ENCODE measurements around the gene LDHD. TPM values are rescaled to one million over a fixed set of nuclear protein-coding genes. Genes with fewer than 3 reads are reported as not detected.
"Not testable (repeated sequence)": the region's sequence is repeated elsewhere in the genome, so short reads cannot be mapped to it uniquely, and the experiment has no call there.

Gene LDHD
- total RNA-seq, 1 donor from 2014 or later: 16.9 TPM

GRCh38 chr16:75099738-75100602 is 16.6 kb downstream of the LDHD start:
- peak; percentile 62 for DNase-seq (ENCODE audit: low spot score)

GRCh38 chr16:75099075-75099667 is 17.4 kb downstream of the LDHD start:
- no peak for DNase-seq (ENCODE audit: low spot score)

- DNase-seq (ENCODE audit: low spot score): no peak
Measured at GRCh38 chr16:75097941-75098901, 18.4 kb downstream of the LDHD start.

- DNase-seq (ENCODE audit: low spot score): no peak
Measured at GRCh38 chr16:75097191-75097761, 19.3 kb downstream of the LDHD start.

- peak; percentile 66 for DNase-seq (ENCODE audit: low spot score)
Measured at GRCh38 chr16:75096656-75097055, 19.9 kb downstream of the LDHD start.

- DNase-seq (ENCODE audit: low spot score): no peak
Measured at GRCh38 chr16:75095204-75095621, 21.4 kb downstream of the LDHD start.

GRCh38 chr16:75093598-75094540 is 22.7 kb downstream of the LDHD start:
- DNase-seq (ENCODE audit: low spot score): no peak

- DNase-seq (ENCODE audit: low spot score): no peak
Measured at GRCh38 chr16:75092777-75093176, 23.8 kb downstream of the LDHD start.

GRCh38 chr16:75091619-75092018 is 25.0 kb downstream of the LDHD start:
- not testable (repeated sequence) for DNase-seq (ENCODE audit: low spot score)

- DNase-seq (ENCODE audit: low spot score): not testable (repeated sequence)
Measured at GRCh38 chr16:75090899-75091298, 25.7 kb downstream of the LDHD start.

- DNase-seq (ENCODE audit: low spot score): no peak
Measured at GRCh38 chr16:75089486-75090202, 26.9 kb downstream of the LDHD start.

GRCh38 chr16:75088934-75089333 is 27.6 kb downstream of the LDHD start:
- no peak for DNase-seq (ENCODE audit: low spot score)

GRCh38 chr16:75088216-75088615 is 28.4 kb downstream of the LDHD start:
- no peak for DNase-seq (ENCODE audit: low spot score)

GRCh38 chr16:75087375-75087979 is 29.1 kb downstream of the LDHD start:
- DNase-seq (ENCODE audit: low spot score): no peak

GRCh38 chr16:75086688-75087374 is 29.7 kb downstream of the LDHD start:
- no peak for DNase-seq (ENCODE audit: low spot score)

- no peak for DNase-seq (ENCODE audit: low spot score)
Measured at GRCh38 chr16:75086281-75086680, 30.3 kb downstream of the LDHD start.

- no peak for DNase-seq (ENCODE audit: low spot score)
Measured at GRCh38 chr16:75085556-75085955, 31.0 kb downstream of the LDHD start.

GRCh38 chr16:75083813-75084212 is 32.8 kb downstream of the LDHD start:
- DNase-seq (ENCODE audit: low spot score): no peak
